C1 segment of cervical spinal cord (tissue), 14 donors: ENCODE data around the gene SYNE1.
"Not testable (repeated sequence)": the region's sequence is repeated elsewhere in the genome, so short reads cannot be mapped to it uniquely, and the experiment has no call there.

Experiments
- DNase-seq, 14 donors: peaks; one replicate each; lab custom pipeline; 2025; lab: John Stamatoyannopoulos, UW

The SYNE1 gene

GRCh38 chr6:152328200-152328599, 309.0 kb downstream of the SYNE1 start:
- not testable (repeated sequence) for DNase-seq

- DNase-seq: no peak
Observed at GRCh38 chr6:152323376-152323775, 313.8 kb downstream of the SYNE1 start.

- no peak for DNase-seq
Observed at GRCh38 chr6:152318278-152318677, 318.9 kb downstream of the SYNE1 start.

GRCh38 chr6:152316024-152316423, 321.1 kb downstream of the SYNE1 start:
- DNase-seq: no peak

GRCh38 chr6:152314483-152314832, 322.7 kb downstream of the SYNE1 start:
- DNase-seq: no peak

- DNase-seq: no peak
Observed at GRCh38 chr6:152313542-152314482, 323.4 kb downstream of the SYNE1 start.

- DNase-seq: no peak
Observed at GRCh38 chr6:152312434-152312833, 324.7 kb downstream of the SYNE1 start.

GRCh38 chr6:152310371-152310954, 326.7 kb downstream of the SYNE1 start:
- no peak for DNase-seq

GRCh38 chr6:152309648-152310047, 327.5 kb downstream of the SYNE1 start:
- no peak for DNase-seq

GRCh38 chr6:152309006-152309405, 328.2 kb downstream of the SYNE1 start:
- no peak for DNase-seq

- DNase-seq: no peak
Observed at GRCh38 chr6:152308306-152308705, 328.9 kb downstream of the SYNE1 start.

- DNase-seq: no peak
Observed at GRCh38 chr6:152305672-152306071, 331.5 kb downstream of the SYNE1 start.

GRCh38 chr6:152301765-152302568, 335.2 kb downstream of the SYNE1 start:
- DNase-seq: peak; percentile 29 to 94 (median 84)

GRCh38 chr6:152301021-152301764, 336.0 kb downstream of the SYNE1 start:
- no peak for DNase-seq

GRCh38 chr6:152300517-152300916, 336.6 kb downstream of the SYNE1 start:
- peak in 1 of 14 donors; percentile 48 for DNase-seq

- DNase-seq: peak in 1 of 14 donors; percentile 67
Observed at GRCh38 chr6:152298848-152299735, 338.1 kb downstream of the SYNE1 start.

GRCh38 chr6:152298055-152298647, 339.0 kb downstream of the SYNE1 start:
- peak in 1 of 14 donors; percentile 66 for DNase-seq

GRCh38 chr6:152296648-152297376, 340.4 kb downstream of the SYNE1 start:
- peak in 1 of 14 donors; percentile 13 for DNase-seq

- DNase-seq: no peak
Observed at GRCh38 chr6:152295920-152296319, 341.2 kb downstream of the SYNE1 start.
